ENCODE data around the gene CD151.

The CD151 gene

GRCh38 chr11:858053-858761 lies 25.5 kb downstream of the CD151 start:
- no peak for DNase-seq (ENCODE audit: low spot score)

GRCh38 chr11:858762-859339 lies 26.1 kb downstream of the CD151 start:
- no peak for DNase-seq (ENCODE audit: low spot score)

GRCh38 chr11:859394-860131 lies 26.8 kb downstream of the CD151 start:
- peak; percentile 31 for DNase-seq (ENCODE audit: low spot score)

GRCh38 chr11:860234-861104 lies 27.7 kb downstream of the CD151 start:
- DNase-seq (ENCODE audit: low spot score), result no peak

GRCh38 chr11:861105-861479 lies 28.3 kb downstream of the CD151 start:
- DNase-seq (ENCODE audit: low spot score), result no peak

- no peak for DNase-seq (ENCODE audit: low spot score)
These were observed 29.4 kb downstream of the CD151 start for GRCh38 chr11:862081-862661.

- DNase-seq (ENCODE audit: low spot score), result no peak
These were observed 29.9 kb downstream of the CD151 start for GRCh38 chr11:862696-863022.

- no peak for DNase-seq (ENCODE audit: low spot score)
These were observed 30.5 kb downstream of the CD151 start for GRCh38 chr11:863023-863909.

- no peak for DNase-seq (ENCODE audit: low spot score)
These were observed 31.4 kb downstream of the CD151 start for GRCh38 chr11:863910-864827.

- no peak for DNase-seq (ENCODE audit: low spot score)
These were observed 32.1 kb downstream of the CD151 start for GRCh38 chr11:864898-865297.

GRCh38 chr11:865462-866430 lies 33.0 kb downstream of the CD151 start:
- DNase-seq (ENCODE audit: low spot score), result no peak

- DNase-seq (ENCODE audit: low spot score), result no peak
These were observed 33.7 kb downstream of the CD151 start for GRCh38 chr11:866481-866880.

- DNase-seq (ENCODE audit: low spot score), result no peak
These were observed 35.2 kb downstream of the CD151 start for GRCh38 chr11:867856-868358.

GRCh38 chr11:868394-868793 lies 35.6 kb downstream of the CD151 start:
- DNase-seq (ENCODE audit: low spot score), result no peak

- no peak for DNase-seq (ENCODE audit: low spot score)
These were observed 36.0 kb downstream of the CD151 start for GRCh38 chr11:868802-869201.

GRCh38 chr11:869399-870126 lies 36.8 kb downstream of the CD151 start:
- DNase-seq (ENCODE audit: low spot score), result no peak

- DNase-seq (ENCODE audit: low spot score), result no peak
These were observed 37.3 kb downstream of the CD151 start for GRCh38 chr11:870127-870413.

- DNase-seq (ENCODE audit: low spot score), result no peak
These were observed 37.7 kb downstream of the CD151 start for GRCh38 chr11:870418-870817.
